ENCODE results near the gene ALCAM.

Gene ALCAM

GRCh38 chr3:105366326-105367062 lies at the start of gene ALCAM:
Gene ALCAM, plus strand, starts transcription at chr3:105366909.
- peak; percentile 79 for DNase-seq (ENCODE audit: low spot score)
- TF ChIP-seq, protein P1, sequence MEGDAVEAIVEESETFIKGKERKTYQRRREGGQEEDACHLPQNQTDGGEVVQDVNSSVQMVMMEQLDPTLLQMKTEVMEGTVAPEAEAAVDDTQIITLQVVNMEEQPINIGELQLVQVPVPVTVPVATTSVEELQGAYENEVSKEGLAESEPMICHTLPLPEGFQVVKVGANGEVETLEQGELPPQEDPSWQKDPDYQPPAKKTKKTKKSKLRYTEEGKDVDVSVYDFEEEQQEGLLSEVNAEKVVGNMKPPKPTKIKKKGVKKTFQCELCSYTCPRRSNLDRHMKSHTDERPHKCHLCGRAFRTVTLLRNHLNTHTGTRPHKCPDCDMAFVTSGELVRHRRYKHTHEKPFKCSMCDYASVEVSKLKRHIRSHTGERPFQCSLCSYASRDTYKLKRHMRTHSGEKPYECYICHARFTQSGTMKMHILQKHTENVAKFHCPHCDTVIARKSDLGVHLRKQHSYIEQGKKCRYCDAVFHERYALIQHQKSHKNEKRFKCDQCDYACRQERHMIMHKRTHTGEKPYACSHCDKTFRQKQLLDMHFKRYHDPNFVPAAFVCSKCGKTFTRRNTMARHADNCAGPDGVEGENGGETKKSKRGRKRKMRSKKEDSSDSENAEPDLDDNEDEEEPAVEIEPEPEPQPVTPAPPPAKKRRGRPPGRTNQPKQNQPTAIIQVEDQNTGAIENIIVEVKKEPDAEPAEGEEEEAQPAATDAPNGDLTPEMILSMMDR (IDR thresholded peaks at IDR 0.05; ENCODE audit: extremely low read depth, missing control alignments), result peak; percentile 47

DNA sequence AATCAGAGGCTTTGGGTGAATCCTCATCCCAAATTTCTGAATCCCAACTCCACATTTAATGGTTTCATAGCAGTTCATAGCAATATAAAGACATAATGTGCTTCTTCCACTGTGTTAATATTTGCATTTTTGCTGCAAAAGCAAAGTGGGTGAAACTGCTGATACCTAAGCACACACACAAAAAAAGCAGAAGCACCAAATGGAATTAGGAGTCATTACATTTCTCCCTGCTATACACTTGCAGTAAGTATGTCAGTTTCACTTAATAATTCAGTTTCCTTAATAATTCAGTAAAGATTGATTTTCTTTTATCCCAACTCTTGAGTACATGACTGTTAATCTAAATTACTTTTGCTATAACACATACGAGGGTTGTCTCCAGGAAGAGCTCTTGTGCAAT lies 48.9 kb upstream of the ALCAM start:
- TF ChIP-seq, protein P1 (IDR thresholded peaks at IDR 0.05; ENCODE audit: extremely low read depth, missing control alignments), result no peak
- no peak for DNase-seq (ENCODE audit: low spot score)

- DNase-seq (ENCODE audit: low spot score), result peak; percentile 31
- TF ChIP-seq, protein P1 (IDR thresholded peaks at IDR 0.05; ENCODE audit: extremely low read depth, missing control alignments), result no peak
Observed at GRCh38 chr3:105322570-105323273, 44.0 kb upstream of the ALCAM start.

DNA sequence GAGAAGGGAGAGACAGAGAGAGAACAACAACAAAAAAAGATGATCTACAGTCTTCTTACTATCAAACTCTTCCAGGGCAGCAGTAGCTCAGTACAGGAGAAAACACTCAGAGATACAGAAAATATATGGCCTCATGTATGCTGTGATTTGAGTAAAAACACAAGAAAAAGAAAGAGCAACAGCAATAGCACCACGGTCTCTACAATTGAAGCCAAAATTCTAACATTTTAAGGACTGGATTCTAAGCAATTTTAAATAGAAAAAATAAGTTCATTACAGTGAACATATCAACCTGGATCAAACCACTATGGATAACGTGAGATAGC lies 43.5 kb upstream of the ALCAM start:
- DNase-seq (ENCODE audit: low spot score), result no peak
- TF ChIP-seq, protein P1 (IDR thresholded peaks at IDR 0.05; ENCODE audit: extremely low read depth, missing control alignments), result no peak

- DNase-seq (ENCODE audit: low spot score), result no peak
- TF ChIP-seq, protein P1 (IDR thresholded peaks at IDR 0.05; ENCODE audit: extremely low read depth, missing control alignments), result no peak
Observed at GRCh38 chr3:105324951-105325350, 41.8 kb upstream of the ALCAM start.

DNA sequence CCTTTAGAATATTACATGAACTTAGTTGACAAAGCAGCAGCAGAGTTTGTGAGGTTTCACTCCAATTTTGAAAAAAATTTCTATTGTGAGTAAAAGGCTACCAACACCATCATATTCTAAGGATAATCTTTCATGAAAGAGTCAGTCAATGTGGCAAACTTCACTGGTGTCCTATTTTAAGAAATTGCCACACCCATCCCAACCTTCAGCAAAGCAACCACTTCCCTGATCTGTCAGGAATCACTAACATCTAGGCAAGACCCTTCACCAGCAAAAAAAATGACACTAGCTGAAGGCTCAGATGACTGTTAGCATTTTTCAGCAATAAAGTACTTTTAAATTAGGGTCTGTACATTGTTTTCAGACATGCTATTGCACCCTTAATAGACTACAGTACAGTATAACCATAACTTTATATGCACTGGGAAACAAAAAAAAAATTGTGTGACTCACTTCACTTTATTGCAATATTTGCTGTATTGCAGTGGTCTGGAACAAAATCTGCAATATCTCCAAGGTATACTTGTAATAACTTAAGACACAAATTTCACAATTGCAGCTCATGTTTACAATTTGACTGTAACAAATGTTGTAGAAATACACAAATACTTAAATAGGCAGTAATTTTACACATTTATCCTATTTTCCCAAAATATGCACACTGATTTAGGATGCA lies 38.9 kb upstream of the ALCAM start:
- TF ChIP-seq, protein P1 (IDR thresholded peaks at IDR 0.05; ENCODE audit: extremely low read depth, missing control alignments), result no peak
- no peak for DNase-seq (ENCODE audit: low spot score)

DNA sequence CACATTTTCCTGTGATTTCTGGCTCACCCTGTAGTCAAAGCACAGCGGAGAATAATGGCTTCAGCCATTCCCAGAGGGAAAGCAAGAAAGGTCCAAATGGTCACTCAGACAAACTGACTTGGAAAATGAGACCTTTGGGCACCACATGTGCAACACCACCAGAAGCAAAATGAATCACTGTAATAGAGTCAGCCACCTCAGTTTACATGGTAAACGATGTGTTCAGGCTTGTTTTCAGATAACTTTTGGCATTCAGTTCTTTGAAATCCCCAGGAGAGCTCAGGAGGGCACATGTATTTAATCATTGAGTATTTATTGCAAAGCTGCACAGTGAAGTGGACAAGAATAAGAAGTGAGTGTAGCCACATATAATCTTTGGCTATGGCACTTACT lies 38.4 kb upstream of the ALCAM start:
- no peak for DNase-seq (ENCODE audit: low spot score)
- TF ChIP-seq, protein P1 (IDR thresholded peaks at IDR 0.05; ENCODE audit: extremely low read depth, missing control alignments), result no peak

Measured in GM20000 (cell line).